MM.1S (cell line): ENCODE measurements around the gene USP47.

ENCODE experiments used
- CTCF ChIP-seq: fragments of 300-600 bp; sonication (generic); IDR thresholded peaks from 2 replicates; pipeline ENCODE4 v1.5.1; 2016; ENCODE audit warnings: antibody characterized with exemption, low read length, mixed read lengths
- EZH2 ChIP-seq: fragments of 300-600 bp; sonication (generic); optimal IDR thresholded peaks from 2 replicates; pipeline ENCODE3; 2017; ENCODE audit warnings: low read depth, mild to moderate bottlenecking, antibody characterized with exemption, low read length, mixed read lengths

- TF ChIP-seq CTCF, result no peak
- TF ChIP-seq EZH2, result no peak
Measured at GRCh38 chr11:11982975-11983374, 141.2 kb downstream of the USP47 start.
